Muscle of leg (tissue), 11 donors: ENCODE measurements around the gene GNG14. TPM values are rescaled to one million over a fixed set of nuclear protein-coding genes. Genes with fewer than 3 reads are reported as not detected.
"Not testable (repeated sequence)": the region's sequence is repeated elsewhere in the genome, so short reads cannot be mapped to it uniquely, and the experiment has no call there.

ENCODE experiments used
- DNase-seq: peaks from one replicate; pipeline ENCODE4 v3.0.0; 2013
- H3K27ac ChIP-seq: one replicate; pipeline ENCODE4 v1.5.1; 2013; ENCODE audit warnings: mild to moderate bottlenecking, low read length, control low read depth
- H3K27me3 ChIP-seq: one replicate; pipeline ENCODE4 v1.6.1; 2013; ENCODE audit warnings: low read length; ENCODE audit not compliant: control insufficient read depth, insufficient read depth
- H3K36me3 ChIP-seq: one replicate; pipeline ENCODE4 v1.6.1; 2013; ENCODE audit warnings: low read length; ENCODE audit not compliant: control insufficient read depth, insufficient read depth
- H3K4me1 ChIP-seq: one replicate; pipeline ENCODE4 v1.6.1; 2013; ENCODE audit warnings: low read length; ENCODE audit not compliant: control insufficient read depth, insufficient read depth
- H3K4me3 ChIP-seq: one replicate; pipeline ENCODE4 v1.5.1; 2013; ENCODE audit warnings: low read length, control low read depth
- H3K9me3 ChIP-seq: replicated peaks from 2 replicates; pipeline ENCODE4 v1.6.1; 2013; ENCODE audit warnings: low read depth, low read length; ENCODE audit not compliant: control insufficient read depth
- WGBS: methylation state at CpG from one replicate; pipeline ENCODE4 v1.1.5; 2013; ENCODE audit warnings: missing lambda C conversion rate; ENCODE audit not compliant: insufficient coverage; 5-methylcytosine and 5-hydroxymethylcytosine counted together
- polyA plus RNA-seq, 8 donors: library from polyadenylated mRNA; unstranded; fragments of 120-200 nt; gene quantifications; one replicate each; pipeline versions ENCODE4 v1.2.1 to v1.2.3, GENCODE V29; 2013; ENCODE audit warnings: inconsistent platforms in 1 of 8, low replicate concordance in 1 of 8; ENCODE audit not compliant: insufficient read length in 8 of 8, insufficient read depth in 1 of 8
- total RNA-seq: library from RNA; stranded (reverse); fragments of 120-200 nt; gene quantifications from one replicate; pipeline ENCODE4 v1.2.4, GENCODE V29; 2013

Gene GNG14
- total and polyA plus RNA-seq, 9 donors: 0.33 TPM; not detected in 8

DNA sequence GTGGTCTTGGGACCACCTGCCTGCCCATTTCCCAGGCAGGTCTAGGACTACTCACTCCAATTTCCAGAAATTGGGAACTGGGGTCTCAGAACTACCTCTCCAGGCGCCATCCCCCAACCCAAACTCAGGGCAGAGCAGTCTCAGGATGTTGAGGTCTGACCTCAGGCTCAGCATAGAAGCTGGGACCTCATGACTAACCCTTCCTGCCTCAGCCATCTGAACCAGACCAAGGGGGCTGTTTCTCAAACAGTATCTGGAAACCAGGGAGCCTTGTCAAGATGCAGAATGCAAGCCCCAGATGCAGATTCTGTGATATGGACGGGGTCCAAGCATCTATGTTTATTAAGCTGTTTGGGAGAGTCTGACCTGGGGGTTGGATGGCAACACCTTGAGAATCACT lies 7.3 kb downstream of the GNG14 start:
- no peak for DNase-seq
- WGBS: 60% methylated on average over 1 of the region's 2 CpGs
- no peak overlapping the region for H3K27ac ChIP-seq
- no peak overlapping the region for H3K4me3 ChIP-seq
- no peaks in the 10 kb centered on the region for H3K9me3 ChIP-seq
- H3K27me3 ChIP-seq: no peaks in the 10 kb centered on the region
- H3K36me3 ChIP-seq: peaks cover 17% of the 10 kb centered on the region
- H3K4me1 ChIP-seq: peaks cover 14% of the 10 kb centered on the region

DNA sequence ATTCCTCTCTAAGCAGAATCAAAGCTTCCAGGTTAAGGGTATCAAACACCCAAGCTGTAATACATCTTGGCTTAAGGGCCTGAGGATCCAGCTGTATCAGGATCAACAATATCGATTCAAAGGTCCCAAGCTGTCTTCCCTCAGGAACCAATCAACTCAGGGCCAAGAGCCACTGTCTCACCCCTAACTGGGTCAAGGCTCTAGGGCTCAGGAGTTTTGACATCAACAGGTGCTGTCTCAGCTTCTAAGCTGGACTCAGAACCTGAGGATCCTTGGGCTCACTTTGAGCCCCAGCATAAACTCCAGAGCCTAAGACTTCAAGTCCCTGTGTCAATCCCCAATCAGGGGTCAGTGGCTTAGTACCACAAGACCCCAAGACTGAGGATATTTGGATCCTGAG lies 7.7 kb downstream of the GNG14 start:
- Histone ChIP-seq H3K4me3 (peak overlapping the region; percentile 96), H3K9me3 (no peaks in the 10 kb centered on the region), H3K36me3 (peaks cover 19% of the 10 kb centered on the region), H3K4me1 (peaks cover 14% of the 10 kb centered on the region), H3K27me3 (no peaks in the 10 kb centered on the region), H3K27ac (no peak overlapping the region)
- no peak for DNase-seq
- WGBS: 77% methylated on average over 1 of the region's 1 CpG

DNA sequence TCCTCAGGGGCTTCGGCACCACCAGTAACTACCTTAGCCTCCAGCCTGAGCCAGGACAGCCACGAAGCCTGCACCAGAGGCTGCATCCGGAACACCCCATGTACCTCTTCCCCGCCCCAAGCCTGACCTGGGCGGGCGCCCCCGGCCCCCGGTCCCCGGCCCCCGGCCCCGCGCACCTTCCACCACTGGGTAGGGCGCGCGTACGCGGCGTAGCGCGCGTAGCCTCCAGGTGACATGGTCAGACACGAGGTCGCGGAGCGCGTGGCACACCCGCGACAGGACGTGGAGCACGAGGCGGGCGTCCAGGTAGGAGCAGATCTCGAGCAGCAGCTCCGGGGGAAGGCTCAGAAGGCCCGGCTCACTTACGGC lies 8.2 kb downstream of the GNG14 start:
- WGBS: under 1% methylated on average over 24 of the region's 36 CpGs
- H3K27ac ChIP-seq: no peak overlapping the region

DNA sequence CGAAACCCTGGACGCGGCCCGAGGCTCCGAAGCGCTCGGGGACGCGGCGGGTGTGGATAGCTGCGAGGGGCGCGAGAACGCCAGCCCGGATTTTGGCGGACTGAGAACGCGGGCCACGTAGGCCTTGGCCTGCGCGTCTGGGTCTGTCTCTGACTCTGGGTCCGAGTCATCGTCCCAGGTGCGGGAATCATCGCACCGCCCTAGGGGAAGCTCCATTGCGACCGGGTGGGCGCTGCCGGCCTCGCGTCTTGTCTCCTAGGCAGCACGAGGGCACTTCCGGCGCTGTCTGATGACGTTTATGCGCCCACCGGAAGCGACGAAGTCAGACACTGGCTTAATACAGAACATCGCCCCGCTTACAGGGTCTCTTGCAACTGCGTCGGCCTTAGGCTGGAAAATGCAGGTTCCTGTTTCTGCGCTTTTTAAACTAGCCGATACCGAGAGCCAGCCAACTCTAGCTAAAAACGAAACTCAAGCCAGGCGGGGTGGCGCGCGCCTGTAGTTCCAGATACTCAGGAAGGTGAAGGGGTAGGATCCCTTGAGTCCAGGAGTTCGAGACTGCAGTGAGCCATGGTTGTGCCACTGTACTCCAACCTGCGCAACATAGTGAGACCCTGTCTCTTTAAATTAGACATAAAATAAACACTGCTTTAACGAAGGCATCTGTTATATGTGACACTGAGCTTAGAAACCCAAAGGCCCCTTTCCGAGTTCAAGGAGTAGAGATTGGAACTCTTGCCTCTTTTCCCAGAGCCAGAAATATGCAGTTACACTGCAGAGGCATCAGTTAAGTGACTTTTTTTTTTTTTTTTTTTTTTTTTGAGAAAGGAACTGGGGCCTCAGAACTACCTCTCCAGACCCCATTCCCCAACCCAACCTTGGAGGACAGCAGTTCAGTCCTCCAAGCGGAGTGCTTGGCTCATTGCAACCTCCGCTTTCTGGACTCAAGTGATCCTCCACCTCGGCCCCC lies 8.9 kb downstream of the GNG14 start, which contains the start of gene FBXW9:
FBXW9 (minus strand) TSS at position 266 of the 970 bp plus-strand sequence; CDS start at position 216, 50 bp downstream.
- peak; percentile 98 for DNase-seq
- peak within 1 kb of the TSS; percentile 95 for H3K27ac ChIP-seq
- WGBS: under 1% methylated on average over 51 of the region's 59 CpGs
- peaks cover 30% of the 10 kb centered on the region for H3K36me3 ChIP-seq
- H3K4me1 ChIP-seq: peaks cover 14% of the 10 kb centered on the region
- H3K9me3 ChIP-seq: no peaks in the 10 kb centered on the region
- H3K27me3 ChIP-seq: no peaks in the 10 kb centered on the region
- peak within 1 kb of the TSS; percentile 96 for H3K4me3 ChIP-seq

More for the DNA sequence above, 8.2 kb downstream of the GNG14 start:
- Histone ChIP-seq H3K9me3 (no peaks in the 10 kb centered on the region), H3K4me3 (peak overlapping the region; percentile 96), H3K4me1 (peaks cover 14% of the 10 kb centered on the region), H3K36me3 (peaks cover 23% of the 10 kb centered on the region), H3K27me3 (no peaks in the 10 kb centered on the region)
- DNase-seq: no peak

DNA sequence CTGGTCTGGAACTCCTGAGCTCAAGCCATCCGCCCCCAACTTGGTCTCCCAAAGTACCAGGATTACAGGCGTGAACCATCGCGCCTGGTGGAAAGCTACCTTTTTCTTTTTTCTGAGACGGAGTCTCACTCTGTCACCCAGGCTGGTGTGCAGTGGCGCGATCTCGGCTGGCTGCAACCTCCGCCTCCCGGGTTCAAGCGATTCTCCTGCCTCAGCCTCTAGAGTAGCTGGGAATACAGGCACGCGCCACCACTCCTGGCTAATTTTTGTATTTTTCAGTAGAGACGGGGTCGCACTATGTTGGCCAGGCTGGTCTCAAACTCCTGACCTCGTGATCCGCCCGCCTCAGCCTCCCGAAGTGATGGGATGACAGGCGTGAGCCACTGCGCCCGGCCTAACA lies 9.6 kb downstream of the GNG14 start:
- H3K9me3 ChIP-seq, H3K4me3 ChIP-seq, DNase-seq, H3K27ac ChIP-seq, H3K27me3 ChIP-seq: not testable (repeated sequence)
- Histone ChIP-seq H3K36me3 (peaks cover 38% of the 10 kb centered on the region), H3K4me1 (peaks cover 14% of the 10 kb centered on the region)
- 94% methylated on average over 20 of the region's 22 CpGs for WGBS

DNA sequence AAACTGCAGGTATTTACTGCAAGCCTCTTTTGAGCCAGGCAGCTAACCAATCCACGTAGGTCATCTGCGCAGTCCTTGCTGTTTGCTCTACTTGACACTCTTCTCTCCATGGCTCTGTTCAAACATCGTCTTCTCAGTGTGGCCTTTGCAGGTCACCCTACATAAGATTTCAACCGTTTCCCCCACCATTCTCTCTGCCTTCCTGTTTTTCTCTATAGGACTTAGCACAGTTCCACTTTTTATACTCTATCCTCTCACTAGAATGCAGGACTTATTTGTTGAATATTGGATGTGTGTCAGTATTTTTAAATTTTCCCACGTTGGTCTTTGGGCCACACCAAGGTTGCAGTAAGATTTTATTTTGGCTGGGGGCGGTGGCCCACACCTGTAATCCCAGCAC lies 10.3 kb downstream of the GNG14 start:
- WGBS: 93% methylated on average over 3 of the region's 6 CpGs
- H3K4me3 ChIP-seq: no peak overlapping the region
- H3K27ac ChIP-seq: no peak overlapping the region
- no peaks in the 10 kb centered on the region for H3K9me3 ChIP-seq
- no peak for DNase-seq
- H3K27me3 ChIP-seq: no peaks in the 10 kb centered on the region
- peaks cover 45% of the 10 kb centered on the region for H3K36me3 ChIP-seq
- H3K4me1 ChIP-seq: peaks cover 14% of the 10 kb centered on the region

DNA sequence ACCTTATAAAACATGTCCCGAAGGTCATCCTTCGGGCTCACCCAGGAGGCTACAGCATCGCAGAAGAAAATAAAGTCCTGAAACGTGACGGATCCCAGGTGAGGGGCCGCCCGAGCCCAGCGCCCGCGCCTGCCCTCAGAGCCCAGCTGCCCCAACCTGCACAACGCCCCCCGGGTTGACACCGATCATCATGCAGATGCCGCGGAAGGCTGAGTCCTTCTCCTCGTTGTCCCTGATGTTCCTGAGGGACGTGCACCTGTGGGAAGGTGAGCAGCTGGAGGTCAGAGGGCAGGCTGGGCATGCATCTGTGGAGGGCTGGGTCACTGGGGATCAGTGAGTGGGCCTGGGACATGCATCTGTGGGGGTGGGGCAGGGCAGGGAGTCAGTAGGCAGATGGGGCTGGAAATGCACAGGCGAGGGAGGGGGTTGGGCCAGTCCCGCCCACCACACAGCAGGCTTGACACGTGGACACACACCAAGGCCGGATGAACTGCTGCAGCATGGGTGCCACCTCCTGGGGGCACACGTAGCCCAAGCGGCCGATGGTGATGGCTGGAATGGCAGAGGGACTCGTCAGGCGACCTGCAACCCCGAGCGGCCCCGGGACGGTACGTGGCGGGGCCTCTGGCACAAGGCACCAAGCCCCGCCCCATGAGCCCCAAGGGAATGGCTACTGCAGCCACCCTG lies 13.9 kb downstream of the GNG14 start:
- Histone ChIP-seq H3K36me3 (peaks cover 76% of the 10 kb centered on the region), H3K4me1 (peaks cover 5% of the 10 kb centered on the region), H3K27ac (no peak overlapping the region), H3K4me3 (no peak overlapping the region), H3K9me3 (no peaks in the 10 kb centered on the region), H3K27me3 (no peaks in the 10 kb centered on the region)
- no peak for DNase-seq
- WGBS: 89% methylated on average over 33 of the region's 33 CpGs

DNA sequence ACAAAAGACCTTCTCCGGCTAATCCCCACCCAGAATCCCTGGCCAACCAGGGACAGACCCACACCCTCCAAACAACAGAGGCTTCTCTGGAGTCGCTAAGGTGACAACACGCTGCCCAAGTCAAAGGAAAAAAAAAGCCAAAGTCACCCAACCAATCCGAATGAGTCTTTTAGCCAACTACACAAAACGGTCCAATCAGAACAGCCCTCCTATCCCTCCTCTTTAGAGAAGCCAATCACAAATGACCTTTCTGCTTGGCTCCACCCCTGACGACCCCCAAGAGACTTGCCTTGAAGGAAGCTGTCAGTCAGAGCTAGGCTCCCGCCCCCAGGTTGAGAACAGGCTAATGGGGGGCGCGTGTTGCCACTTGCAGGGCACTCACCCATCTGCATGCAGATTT lies 15.2 kb downstream of the GNG14 start:
- 48% methylated on average over 8 of the region's 9 CpGs for WGBS
- Histone ChIP-seq H3K36me3 (peaks cover 87% of the 10 kb centered on the region), H3K9me3 (no peaks in the 10 kb centered on the region), H3K27me3 (no peaks in the 10 kb centered on the region), H3K27ac (no peak overlapping the region), H3K4me1 (no peaks in the 10 kb centered on the region), H3K4me3 (no peak overlapping the region)
- peak; percentile 58 for DNase-seq

DNA sequence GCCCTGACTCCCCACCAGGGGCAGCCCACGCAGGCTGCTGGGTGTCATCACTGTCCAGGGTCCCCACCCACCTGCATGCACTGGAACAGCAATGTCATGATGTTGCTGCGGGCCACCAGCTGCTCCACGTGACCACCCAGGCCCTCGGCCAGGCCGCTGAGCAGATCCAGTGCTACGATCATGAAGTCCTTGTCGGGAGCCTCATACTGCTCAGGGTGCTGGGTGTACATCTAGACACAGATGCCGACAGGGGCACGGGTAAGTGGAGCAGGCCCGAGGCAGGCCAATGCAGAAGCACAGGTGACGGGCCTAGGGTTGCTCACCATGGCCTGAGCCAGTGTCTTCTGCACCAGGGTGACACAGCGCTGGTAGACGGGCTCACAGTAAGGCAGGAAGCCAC lies 17.4 kb downstream of the GNG14 start:
- Histone ChIP-seq H3K9me3 (no peaks in the 10 kb centered on the region), H3K4me3 (no peak overlapping the region), H3K27ac (no peak overlapping the region), H3K27me3 (no peaks in the 10 kb centered on the region), H3K4me1 (no peaks in the 10 kb centered on the region), H3K36me3 (peaks cover 86% of the 10 kb centered on the region)
- WGBS: 93% methylated on average over 11 of the region's 13 CpGs
- no peak for DNase-seq

DNA sequence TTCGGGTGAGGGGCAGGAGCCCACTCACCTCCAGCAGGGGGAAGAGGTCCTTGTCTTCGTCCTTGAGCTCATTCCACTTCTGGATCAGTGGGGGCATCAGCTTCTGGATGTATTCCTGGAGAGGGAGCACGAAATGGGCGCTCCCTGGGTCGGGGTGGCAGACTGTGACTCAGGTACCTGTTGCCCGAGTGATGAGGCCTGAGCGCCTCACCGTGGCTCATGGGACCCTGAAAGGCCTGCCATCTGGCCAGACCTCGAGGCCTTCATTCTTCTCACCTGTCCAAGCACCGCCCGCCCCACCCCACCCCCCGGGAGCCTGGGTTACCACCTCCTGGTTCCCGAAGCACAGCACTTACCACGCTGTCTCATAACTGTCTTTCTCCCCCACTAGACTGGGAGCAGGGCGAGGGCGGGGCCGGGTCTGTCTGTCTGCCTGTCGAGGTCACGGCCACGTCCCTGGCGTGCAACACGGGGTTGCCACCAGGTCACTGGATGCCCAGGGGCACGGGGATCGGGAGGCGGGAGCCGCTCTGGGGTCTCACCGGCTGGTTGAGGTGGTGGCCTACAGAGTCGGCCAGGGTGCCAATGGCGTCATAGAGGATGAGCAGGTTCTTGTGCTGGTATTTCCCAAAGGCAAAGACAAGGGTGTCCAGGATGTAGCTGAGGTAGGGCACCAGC lies 18.0 kb downstream of the GNG14 start:
- DNase-seq: no peak
- H3K36me3 ChIP-seq: peaks cover 88% of the 10 kb centered on the region
- no peak overlapping the region for H3K4me3 ChIP-seq
- H3K27me3 ChIP-seq: no peaks in the 10 kb centered on the region
- H3K9me3 ChIP-seq: no peaks in the 10 kb centered on the region
- 94% methylated on average over 26 of the region's 29 CpGs for WGBS
- no peak overlapping the region for H3K27ac ChIP-seq
- H3K4me1 ChIP-seq: no peaks in the 10 kb centered on the region
